Uterus (tissue), 4 donors: Measurements from ENCODE around the gene AMDHD1. TPM values are rescaled to one million over a fixed set of nuclear protein-coding genes. Genes with fewer than 3 reads are reported as not detected.

ENCODE experiments used
- DNase-seq, 2 donors: peaks; one replicate each; pipeline ENCODE4 v3.0.0-alpha.2; 2019 to 2020
- H3K27ac ChIP-seq, 2 donors: fragments of 200-600 bp; sonication (generic); 1 replicate in 1 of 2; 2 replicates in 1 of 2; pipeline ENCODE4 v1.5.1; 2016 to 2018
- H3K27me3 ChIP-seq, 2 donors: fragments of 200-600 bp; sonication (generic); one replicate each; pipeline ENCODE4 v1.5.1; 2018 to 2019; ENCODE audit warnings: control low read depth in 1 of 2
- H3K36me3 ChIP-seq, 2 donors: fragments of 200-600 bp; sonication (generic); one replicate each; pipeline ENCODE4 v1.5.1; 2019; ENCODE audit warnings: control low read depth in 1 of 2
- H3K4me1 ChIP-seq, 2 donors: fragments of 200-600 bp; sonication (generic); one replicate each; pipeline ENCODE4 v1.5.1; 2018 to 2019; ENCODE audit warnings: control low read depth in 1 of 2
- H3K4me3 ChIP-seq, 2 donors: fragments of 200-600 bp; sonication (generic); 1 replicate in 1 of 2; 2 replicates in 1 of 2; pipeline ENCODE4 v1.5.1; 2018 to 2019; ENCODE audit warnings: mild to moderate bottlenecking in 1 of 2
- H3K9me3 ChIP-seq, 2 donors: fragments of 200-600 bp; sonication (generic); one replicate each; pipeline ENCODE4 v1.5.1; 2019; ENCODE audit warnings: control low read depth in 1 of 2
- CTCF ChIP-seq, 4 experiments: fragments of 200-600 bp in 2 of 4; fragments of 450-650 bp in 2 of 4; sonication (generic) in 2 of 4; IDR thresholded peaks; one replicate each; pipeline ENCODE4 v1.5.1; 2016 to 2019; ENCODE audit warnings: antibody characterized with exemption in 4 of 4, mild to moderate bottlenecking in 2 of 4, moderate library complexity in 1 of 4
- POLR2A ChIP-seq, 2 donors: fragments of 450-650 bp; IDR thresholded peaks; one replicate each; pipeline ENCODE4 v1.6.1; 2016; ENCODE audit warnings: antibody characterized with exemption in 2 of 2, mild to moderate bottlenecking in 1 of 2, moderate library complexity in 1 of 2
- intact Hi-C: fragments of 100-400 bp; cut with DNase I; formaldehyde crosslinking; loops from one replicate; pipeline ENCODE4 v1.15.1; 2023; ENCODE audit warnings: low total_unique reads
- total RNA-seq, 4 donors: library from RNA; depleted of rRNA in 3 of 4; stranded (reverse); fragments of >200 nt in 3 of 4; gene quantifications; one replicate each; pipeline versions ENCODE4 v1.1.0 to v1.2.4, GENCODE V29; 2014 to 2023
- donor health status: DM: yes; HTN: yes; CAD: no.

The AMDHD1 gene
- total RNA-seq, 4 donors from 2014 or later = 0.26 to 1.8 (median 1.1) TPM; not detected in 1

GRCh38 chr12:95986635-95987570 is 43.8 kb downstream of the AMDHD1 start:
- Histone ChIP-seq H3K36me3 (no peaks in the 10 kb centered on the region), H3K27me3 (no peaks in the 10 kb centered on the region), H3K27ac (no peak overlapping the region), H3K9me3 (no peaks in the 10 kb centered on the region), H3K4me1 (no peaks in the 10 kb centered on the region), H3K4me3 (no peak overlapping the region)
- intact Hi-C loops = no loop called here
- DNase-seq = no peak
- TF ChIP-seq POLR2A (IDR thresholded peaks at IDR 0.05) (no peak), CTCF (IDR thresholded peaks at IDR 0.05) (no peak)

DNA sequence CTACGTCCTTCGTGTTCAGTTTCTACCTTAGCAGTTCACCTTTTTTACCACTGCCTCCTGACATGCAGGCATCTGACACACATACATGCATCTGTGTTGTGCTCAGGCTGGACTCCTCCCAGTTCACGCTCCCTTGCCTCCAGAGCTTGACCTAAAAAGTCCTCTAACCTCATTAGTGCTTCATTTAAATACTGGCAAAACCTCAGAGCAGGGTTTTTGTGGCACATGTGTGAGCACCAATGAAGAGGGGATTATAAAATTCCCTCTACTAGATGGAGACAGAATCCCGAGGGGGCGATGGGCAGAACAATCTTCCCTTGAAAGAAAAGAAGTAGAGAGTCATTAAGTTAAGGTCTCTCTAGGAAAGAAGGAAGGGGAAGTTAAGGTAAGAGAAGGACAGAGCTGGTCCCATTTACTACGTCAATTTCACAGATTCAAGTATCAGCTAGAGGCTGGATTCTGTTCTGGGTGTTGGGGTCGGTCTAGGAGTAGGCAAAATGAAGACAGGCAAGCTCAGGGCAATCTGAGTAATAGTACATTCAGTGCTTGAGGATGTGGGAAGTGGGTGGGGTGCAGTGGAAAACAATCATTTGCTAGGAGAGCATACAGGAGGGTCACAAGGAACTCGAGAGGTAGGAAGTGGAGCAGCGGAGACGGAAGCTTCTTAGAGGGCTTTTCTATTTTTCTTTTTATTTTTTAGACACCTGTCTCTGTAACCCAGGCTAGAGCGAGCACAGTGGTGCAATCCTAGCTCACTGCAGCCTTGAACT is 45.6 kb downstream of the AMDHD1 start:
- H3K36me3 ChIP-seq = no peaks in the 10 kb centered on the region
- DNase-seq = no peak
- no peaks in the 10 kb centered on the region for H3K27me3 ChIP-seq
- TF ChIP-seq POLR2A (IDR thresholded peaks at IDR 0.05) (no peak), CTCF (IDR thresholded peaks at IDR 0.05) (no peak)
- no peak overlapping the region for H3K4me3 ChIP-seq
- H3K27ac ChIP-seq = no peak overlapping the region
- no peaks in the 10 kb centered on the region for H3K4me1 ChIP-seq
- intact Hi-C loops = no loop called here
- H3K9me3 ChIP-seq = no peaks in the 10 kb centered on the region

- Histone ChIP-seq H3K36me3 (no peaks in the 10 kb centered on the region), H3K27ac (no peak overlapping the region), H3K9me3 (no peaks in the 10 kb centered on the region), H3K4me1 (no peaks in the 10 kb centered on the region), H3K4me3 (no peak overlapping the region), H3K27me3 (no peaks in the 10 kb centered on the region)
- intact Hi-C loops = no loop called here
- TF ChIP-seq POLR2A (IDR thresholded peaks at IDR 0.05) = no peak
- TF ChIP-seq CTCF (IDR thresholded peaks at IDR 0.05) = no peak
- DNase-seq = no peak
These were observed 46.5 kb downstream of the AMDHD1 start for GRCh38 chr12:95989504-95990123.

- TF ChIP-seq CTCF (IDR thresholded peaks at IDR 0.05) = no peak
- no peak for TF ChIP-seq POLR2A (IDR thresholded peaks at IDR 0.05)
- intact Hi-C loops = no loop called here
- no peak for DNase-seq
These were observed 47.0 kb downstream of the AMDHD1 start for GRCh38 chr12:95990136-95990535.

More at GRCh38 chr12:95990136-95990535, 47.0 kb downstream of the AMDHD1 start:
- H3K9me3 ChIP-seq = no peaks in the 10 kb centered on the region
- no peaks in the 10 kb centered on the region for H3K4me1 ChIP-seq
- H3K27me3 ChIP-seq = no peaks in the 10 kb centered on the region
- no peaks in the 10 kb centered on the region for H3K36me3 ChIP-seq
- H3K27ac ChIP-seq = no peak overlapping the region
- H3K4me3 ChIP-seq = no peak overlapping the region
